Duodenal mucosa (tissue), 2 donors: Measurements from ENCODE around the gene NKRF.
A peak's percentile ranks its signal among the peaks of the same experiment; 100 is the strongest.

ENCODE experiments used
- H3K27ac ChIP-seq: one replicate; pipeline ENCODE4 v1.7.0; 2013; ENCODE audit warnings: low read depth, low read length
- H3K27me3 ChIP-seq, 2 donors: one replicate each; pipeline ENCODE4 v1.7.0; 2013; ENCODE audit warnings: low read length in 2 of 2, control low read depth in 1 of 2; ENCODE audit not compliant: insufficient read depth in 2 of 2, control insufficient read depth in 1 of 2
- H3K36me3 ChIP-seq, 2 donors: one replicate each; pipeline ENCODE4 v1.7.0; 2013; ENCODE audit warnings: low read length in 2 of 2, control low read depth in 1 of 2; ENCODE audit not compliant: insufficient read depth in 2 of 2, control insufficient read depth in 1 of 2
- H3K4me1 ChIP-seq, 2 donors: one replicate each; pipeline ENCODE4 v1.7.0; 2013; ENCODE audit warnings: low read length in 2 of 2, control low read depth in 1 of 2; ENCODE audit not compliant: insufficient read depth in 2 of 2, control insufficient read depth in 1 of 2
- H3K4me3 ChIP-seq, 2 donors: one replicate each; pipeline ENCODE4 v1.7.0; 2013; ENCODE audit warnings: low read length in 2 of 2, low read depth in 1 of 2
- H3K9ac ChIP-seq, 2 donors: one replicate each; pipeline ENCODE4 v1.7.0; 2013; ENCODE audit warnings: low read length in 2 of 2, low read depth in 1 of 2
- H3K9me3 ChIP-seq, 2 donors: one replicate each; pipeline ENCODE4 v1.7.0; 2013; ENCODE audit warnings: low read length in 2 of 2, control low read depth in 1 of 2; ENCODE audit not compliant: control insufficient read depth in 1 of 2

NKRF gene

GRCh38 chrX:119574394-119575266 is 31.6 kb downstream of the NKRF start, which contains the start of gene UBE2A:
Gene UBE2A (plus strand): TSS chrX:119574563. CDS start chrX:119574712, 149 bp downstream.
- H3K27me3 ChIP-seq = no peaks in the 10 kb centered on the region
- no peaks in the 10 kb centered on the region for H3K9me3 ChIP-seq
- no peaks in the 10 kb centered on the region for H3K36me3 ChIP-seq
- peak within 1 kb of the TSS; percentile 72 to 74 for H3K9ac ChIP-seq
- H3K27ac ChIP-seq = peak within 1 kb of the TSS; percentile 90
- H3K4me1 ChIP-seq = peaks cover 7 to 18% of the 10 kb centered on the region in 2 donors
- peak within 1 kb of the TSS; percentile 73 to 76 for H3K4me3 ChIP-seq

- Histone ChIP-seq H3K36me3 (no peaks in the 10 kb centered on the region), H3K27me3 (no peaks in the 10 kb centered on the region), H3K4me3 (peak overlapping the region; percentile 73 to 76), H3K9me3 (no peaks in the 10 kb centered on the region), H3K4me1 (peaks cover 7 to 18% of the 10 kb centered on the region in 2 donors), H3K27ac (peak overlapping the region; percentile 51), H3K9ac (peak overlapping the region; percentile 63 to 74)
Measured at GRCh38 chrX:119573840-119574393, 32.3 kb downstream of the NKRF start.

- H3K27ac ChIP-seq = peak overlapping the region; percentile 51
Measured at GRCh38 chrX:119573222-119573621, 33.0 kb downstream of the NKRF start.

GRCh38 chrX:119570351-119570835 is 35.8 kb downstream of the NKRF start:
- Histone ChIP-seq H3K27me3 (no peaks in the 10 kb centered on the region), H3K9me3 (no peaks in the 10 kb centered on the region), H3K9ac (no peak overlapping the region), H3K4me1 (peaks cover 2 to 10% of the 10 kb centered on the region in 2 donors), H3K27ac (no peak overlapping the region), H3K36me3 (no peaks in the 10 kb centered on the region), H3K4me3 (no peak overlapping the region)

More at GRCh38 chrX:119573222-119573621, 33.0 kb downstream of the NKRF start:
- H3K36me3 ChIP-seq = no peaks in the 10 kb centered on the region
- no peaks in the 10 kb centered on the region for H3K9me3 ChIP-seq
- H3K27me3 ChIP-seq = no peaks in the 10 kb centered on the region
- H3K4me3 ChIP-seq = peak overlapping the region; percentile 73 to 76
- H3K9ac ChIP-seq = peak overlapping the region in 1 of 2 donors; percentile 74
- peaks cover 7 to 18% of the 10 kb centered on the region in 2 donors for H3K4me1 ChIP-seq

- Histone ChIP-seq H3K36me3 (no peaks in the 10 kb centered on the region), H3K27me3 (no peaks in the 10 kb centered on the region), H3K27ac (peak within 1 kb of the TSS; percentile 50), H3K4me3 (peak within 1 kb of the TSS; percentile 79), H3K9me3 (no peaks in the 10 kb centered on the region), H3K9ac (peak within 1 kb of the TSS; percentile 57 to 75), H3K4me1 (peaks cover 0 to 3% of the 10 kb centered on the region in 2 donors)
Measured at GRCh38 chrX:119565107-119565663, 41.0 kb downstream of the NKRF start, which contains the start of gene STEEP1. Gene STEEP1 (minus strand): TSS chrX:119565409. CDS start chrX:119565355, 54 bp downstream.

- H3K4me3 ChIP-seq = no peak overlapping the region
- H3K9ac ChIP-seq = no peak overlapping the region
- H3K4me1 ChIP-seq = no peaks in the 10 kb centered on the region
- no peaks in the 10 kb centered on the region for H3K27me3 ChIP-seq
- H3K36me3 ChIP-seq = peaks cover 0 to 12% of the 10 kb centered on the region in 2 donors
- H3K9me3 ChIP-seq = no peaks in the 10 kb centered on the region
- no peak overlapping the region for H3K27ac ChIP-seq
Measured at GRCh38 chrX:119552508-119552907, 53.7 kb downstream of the NKRF start.

- H3K9me3 ChIP-seq = no peaks in the 10 kb centered on the region
- no peaks in the 10 kb centered on the region for H3K27me3 ChIP-seq
- no peak overlapping the region for H3K27ac ChIP-seq
- H3K4me3 ChIP-seq = no peak overlapping the region
- no peaks in the 10 kb centered on the region for H3K4me1 ChIP-seq
- H3K9ac ChIP-seq = no peak overlapping the region
- peaks cover 0 to 5% of the 10 kb centered on the region in 2 donors for H3K36me3 ChIP-seq
Measured at GRCh38 chrX:119549327-119550016, 56.8 kb downstream of the NKRF start.

- Histone ChIP-seq H3K4me1 (no peaks in the 10 kb centered on the region), H3K27me3 (no peaks in the 10 kb centered on the region), H3K4me3 (no peak overlapping the region), H3K9ac (no peak overlapping the region), H3K9me3 (no peaks in the 10 kb centered on the region), H3K27ac (no peak overlapping the region), H3K36me3 (peaks cover 0 to 3% of the 10 kb centered on the region in 2 donors)
Measured at GRCh38 chrX:119541188-119541587, 65.0 kb downstream of the NKRF start.

GRCh38 chrX:119539872-119540271 is 66.4 kb downstream of the NKRF start:
- Histone ChIP-seq H3K27me3 (no peaks in the 10 kb centered on the region), H3K27ac (no peak overlapping the region), H3K9ac (no peak overlapping the region), H3K4me3 (no peak overlapping the region), H3K4me1 (no peaks in the 10 kb centered on the region), H3K36me3 (peaks cover 0 to 3% of the 10 kb centered on the region in 2 donors), H3K9me3 (no peaks in the 10 kb centered on the region)
